HG02840 (cell line): ENCODE data around the gene ABI3.
"Not testable (repeated sequence)": the region's sequence is repeated elsewhere in the genome, so short reads cannot be mapped to it uniquely, and the experiment has no call there.

ENCODE experiments used
- ATAC-seq: cut with Tn5 transposase; IDR thresholded peaks from one replicate; pipeline ENCODE4 v1.9.1; 2021; ENCODE audit warnings: mild to moderate bottlenecking, moderate library complexity, moderate number of reproducible peaks; ENCODE audit not compliant: unreplicated experiment, low FRiP score

The ABI3 gene

GRCh38 chr17:49210158-49211029 is at the start of gene ABI3, which contains the start of gene GNGT2:
Gene ABI3 (plus strand): TSS chr17:49210707. CDS start chr17:49210725, 18 bp downstream.
Gene GNGT2 (minus strand): TSS chr17:49210574. CDS start chr17:49207422, 3,152 bp downstream.
- ATAC-seq: peak; percentile 71

GRCh38 chr17:49162866-49163265 is 47.6 kb upstream of the ABI3 start:
- no peak for ATAC-seq

- ATAC-seq: no peak
Measured at GRCh38 chr17:49165143-49165542, 45.4 kb upstream of the ABI3 start.

GRCh38 chr17:49168706-49169105 is 41.8 kb upstream of the ABI3 start:
- ATAC-seq: no peak

GRCh38 chr17:49170216-49170615 is 40.3 kb upstream of the ABI3 start:
- no peak for ATAC-seq

- ATAC-seq: not testable (repeated sequence)
Measured at GRCh38 chr17:49170711-49171110, 39.8 kb upstream of the ABI3 start.

- ATAC-seq: not testable (repeated sequence)
Measured at GRCh38 chr17:49175978-49176377, 34.5 kb upstream of the ABI3 start.

GRCh38 chr17:49180303-49180702 is 30.2 kb upstream of the ABI3 start:
- no peak for ATAC-seq

GRCh38 chr17:49180998-49181635 is 29.4 kb upstream of the ABI3 start:
- no peak for ATAC-seq

- no peak for ATAC-seq
Measured at GRCh38 chr17:49183341-49183740, 27.2 kb upstream of the ABI3 start.

- no peak for ATAC-seq
Measured at GRCh38 chr17:49183801-49184200, 26.7 kb upstream of the ABI3 start.

- ATAC-seq: not testable (repeated sequence)
Measured at GRCh38 chr17:49184522-49184921, 26.0 kb upstream of the ABI3 start.

GRCh38 chr17:49185381-49185780 is 25.1 kb upstream of the ABI3 start:
- ATAC-seq: not testable (repeated sequence)

GRCh38 chr17:49187301-49187700 is 23.2 kb upstream of the ABI3 start:
- ATAC-seq: no peak

GRCh38 chr17:49190932-49191331 is 19.6 kb upstream of the ABI3 start:
- ATAC-seq: no peak

- no peak for ATAC-seq
Measured at GRCh38 chr17:49191409-49191916, 19.0 kb upstream of the ABI3 start.

GRCh38 chr17:49191917-49192741 is 18.4 kb upstream of the ABI3 start:
- peak; percentile 51 for ATAC-seq

GRCh38 chr17:49193513-49194296 is 16.8 kb upstream of the ABI3 start:
- ATAC-seq: no peak

- ATAC-seq: no peak
Measured at GRCh38 chr17:49194297-49194607, 16.3 kb upstream of the ABI3 start.

GRCh38 chr17:49195751-49196150 is 14.8 kb upstream of the ABI3 start:
- ATAC-seq: no peak
